B cell (primary cell): ENCODE results near the gene MARCHF3. TPM values are rescaled to one million over a fixed set of nuclear protein-coding genes. Genes with fewer than 3 reads are reported as not detected.
A peak's percentile ranks its signal among the peaks of the same experiment; 100 is the strongest.

Experiments
- ATAC-seq: fragments of 200-7000 bp; cut with Tn5 transposase; one replicate; pipeline ENCODE4 v1.10.0; 2021; ENCODE audit warnings: low read depth, mild to moderate bottlenecking, moderate number of reproducible peaks, moderate library complexity
- CTCF ChIA-PET: fragments of 350-600 bp; sonication (Branson Sonifier 250); formaldehyde crosslinking; loops from one replicate; lab custom pipeline; 2021; ENCODE audit warnings: antibody characterized with exemption, inconsistent platforms; lab: Charles Lee
- POLR2A ChIA-PET: fragments of 350-600 bp; sonication (Branson Sonifier 250); formaldehyde crosslinking; loops from one replicate; lab custom pipeline; 2021; ENCODE audit warnings: antibody characterized with exemption; lab: Charles Lee
- DNase-seq: peaks from one replicate; pipeline ENCODE4 v3.0.0; 2013
- H2AFZ ChIP-seq: 2 replicates; pipeline ENCODE4 v1.6.1; 2012; ENCODE audit warnings: mild to moderate bottlenecking, low read depth, low read length; ENCODE audit not compliant: insufficient read depth, poor library complexity, severe bottlenecking
- H3K27ac ChIP-seq, 2 donors: 1 replicate in 1 of 2; 2 replicates in 1 of 2; pipeline ENCODE4 v1.5.1; 2012 to 2013; ENCODE audit warnings: low read length in 2 of 2, mild to moderate bottlenecking in 2 of 2, moderate library complexity in 1 of 2
- H3K27me3 ChIP-seq, 4 experiments: fragments of 200-600 bp in 1 of 4; sonication (generic) in 1 of 4; replicated peaks in 1 of 4; 1 replicate in 2 of 4; 2 replicates in 2 of 4; pipeline versions ENCODE4 v1.6.1 to v1.7.0; 2013 to 2016; ENCODE audit warnings: low read length in 3 of 4, mild to moderate bottlenecking in 2 of 4, mixed read lengths in 1 of 4, moderate library complexity in 1 of 4; ENCODE audit not compliant: insufficient read depth in 4 of 4, control insufficient read depth in 3 of 4; ENCODE audit errors: control extremely low read depth in 1 of 4
- H3K36me3 ChIP-seq, 2 experiments: replicated peaks in 1 of 2; 1 replicate in 1 of 2; 2 replicates in 1 of 2; pipeline versions ENCODE4 v1.6.1 to v1.7.1; 2013; ENCODE audit warnings: low read length in 1 of 2; ENCODE audit not compliant: insufficient read depth in 2 of 2, control insufficient read depth in 1 of 2; ENCODE audit errors: control extremely low read depth in 1 of 2, extremely low read depth in 1 of 2
- H3K4me1 ChIP-seq, 2 donors: fragments of 200-600 bp in 1 of 2; sonication (generic) in 1 of 2; 1 replicate in 1 of 2; 2 replicates in 1 of 2; pipeline versions ENCODE4 v1.5.1 to v1.6.1; 2013 to 2017; ENCODE audit warnings: low read length in 2 of 2; ENCODE audit not compliant: control insufficient read depth in 2 of 2, insufficient read depth in 2 of 2
- H3K4me2 ChIP-seq: replicated peaks from 2 replicates; pipeline ENCODE3; 2012; ENCODE audit warnings: mild to moderate bottlenecking, low read depth, low read length; ENCODE audit not compliant: poor library complexity, severe bottlenecking
- H3K4me3 ChIP-seq, 5 experiments: fragments of 200-600 bp in 1 of 5; sonication (generic) in 1 of 5; 1 replicate in 3 of 5; 2 replicates in 2 of 5; pipeline versions ENCODE4 v1.5.1 to v1.7.0; 2011 to 2016; ENCODE audit warnings: low read length in 4 of 5, mild to moderate bottlenecking in 4 of 5, low read depth in 2 of 5, control low read depth in 1 of 5, moderate library complexity in 1 of 5; ENCODE audit not compliant: insufficient read depth in 1 of 5; ENCODE audit errors: control extremely low read depth in 1 of 5, extremely low read depth in 1 of 5
- H3K79me2 ChIP-seq: fragments of 200-600 bp; sonication (generic); one replicate; pipeline ENCODE4 v1.6.0; 2016; ENCODE audit warnings: low read length; ENCODE audit not compliant: control insufficient read depth, insufficient read depth
- H3K9ac ChIP-seq: fragments of 200-600 bp; sonication (generic); 2 replicates; pipeline ENCODE4 v1.6.1; 2017; ENCODE audit warnings: mild to moderate bottlenecking, low read length, moderate library complexity
- H3K9me3 ChIP-seq, 3 donors: one replicate each; pipeline versions ENCODE4 v1.6.1 to v1.7.1; 2013; ENCODE audit warnings: low read length in 2 of 3; ENCODE audit not compliant: control insufficient read depth in 2 of 3, insufficient read depth in 1 of 3; ENCODE audit errors: control extremely low read depth in 1 of 3
- H4K20me1 ChIP-seq: 2 replicates; pipeline ENCODE4 v1.6.0; 2012; ENCODE audit warnings: mild to moderate bottlenecking, low read length; ENCODE audit not compliant: insufficient read depth, control insufficient read depth, poor library complexity, severe bottlenecking
- H3K27ac Mint-ChIP-seq: one replicate; pipeline ENCODE4 v1.8.0; 2021; ENCODE audit warnings: mixed read lengths
- H3K27me3 Mint-ChIP-seq: one replicate; pipeline ENCODE4 v1.8.0; 2021; ENCODE audit warnings: mixed read lengths
- H3K4me1 Mint-ChIP-seq: one replicate; pipeline ENCODE4 v1.8.0; 2021; ENCODE audit warnings: mixed read lengths
- H3K4me3 Mint-ChIP-seq: one replicate; pipeline ENCODE4 v1.8.0; 2021; ENCODE audit warnings: mixed read lengths
- H3K9me3 Mint-ChIP-seq: one replicate; pipeline ENCODE4 v1.8.0; 2022; ENCODE audit warnings: mixed read lengths; ENCODE audit not compliant: insufficient read depth
- CTCF ChIP-seq: fragments of 200-600 bp; IDR thresholded peaks from one replicate; pipeline ENCODE4 v1.8.0; 2022; ENCODE audit warnings: antibody characterized with exemption, mild to moderate bottlenecking
- EZH2 ChIP-seq: IDR thresholded peaks from 2 replicates; pipeline ENCODE4 v1.6.1; 2012; ENCODE audit warnings: borderline replicate concordance, low read depth, mild to moderate bottlenecking, moderate library complexity, low read length; ENCODE audit not compliant: insufficient read depth, poor library complexity, severe bottlenecking
- WGBS: methylation state at CpG from one replicate; pipeline ENCODE4 v1.1.5; 2013; ENCODE audit warnings: missing lambda C conversion rate; ENCODE audit not compliant: insufficient coverage; 5-methylcytosine and 5-hydroxymethylcytosine counted together
- intact Hi-C: fragments of 100-400 bp; cut with micrococcal nuclease; formaldehyde crosslinking; loops from one replicate; pipeline ENCODE4 v1.10.0; 2022
- polyA plus RNA-seq: library from polyadenylated mRNA; depleted of rRNA; stranded (reverse); fragments of >200 nt; gene quantifications from 2 replicates; pipeline ENCODE4 v1.2.3, GENCODE V29; 2012
- total RNA-seq, 2 donors: library from RNA; stranded (reverse); fragments of 120-200 nt in 1 of 2; gene quantifications; 1 replicate in 1 of 2; 2 replicates in 1 of 2; pipeline versions ENCODE4 v1.2.3 to v1.2.4, GENCODE V29; 2013 to 2022

MARCHF3 gene
- total and polyA plus RNA-seq, 2 donors (not counting 1 experiment from before 2014, with no cell fraction given): 31.6 to 35.0 TPM

- DNase-seq (no peak), ATAC-seq (no peak)
- Histone ChIP-seq H3K9ac (peak overlapping the region; percentile 43), H3K27ac (peak overlapping the region; percentile 70 to 97), H3K4me2 (peak overlapping the region; percentile 68), H3K27me3 (no peaks in the 10 kb centered on the region), H3K79me2 (peaks cover 46% of the 10 kb centered on the region), H3K9me3 (no peaks in the 10 kb centered on the region), H3K4me3 (no peak overlapping the region), H4K20me1 (no peaks in the 10 kb centered on the region), H3K4me1 (peaks cover 67% of the 10 kb centered on the region in 2 donors), H3K36me3 (no peaks in the 10 kb centered on the region), H2AFZ (no peak overlapping the region)
- Mint-ChIP-seq H3K4me1 (peaks cover 67% of the 10 kb centered on the region), H3K27ac (peak overlapping the region; percentile 93), H3K27me3 (no peaks in the 10 kb centered on the region), H3K4me3 (peak overlapping the region; percentile 76), H3K9me3 (no peaks in the 10 kb centered on the region)
- ChIA-PET POLR2A (interaction anchor here (1.0 kb wide), 1 partner anchor 60 kb away, joined by 3 read pairs; no protein-coding TSS in a partner anchor), CTCF (interaction anchor here (0.7 to 1.1 kb wide), 2 partner anchors 15 to 57 kb away, joined by 3 to 4 read pairs; no protein-coding TSS in a partner anchor)
- no CpG with 5 or more reads among the region's 1 CpG for WGBS
- intact Hi-C loops: loop anchor here (1.0 to 5.0 kb wide), 3 partner anchors 17 to 101 kb away; partner anchors contain the start of genes C5orf63 and MARCHF3
- TF ChIP-seq CTCF: no peak
- TF ChIP-seq EZH2: no peak
These were observed 58.8 kb downstream of the MARCHF3 start for GRCh38 chr5:126971455-126972031.

- WGBS: 86% methylated on average over 1 of the region's 2 CpGs
- CTCF ChIA-PET: interaction anchor here (1.1 to 2.0 kb wide), 2 partner anchors 14 to 58 kb away, joined by 4 to 6 read pairs; no protein-coding TSS in a partner anchor
- intact Hi-C loops: loop anchor here (5.0 kb wide), 1 partner anchor 102 kb away; the partner anchor contains the start of gene C5orf63
These were observed 59.8 kb downstream of the MARCHF3 start for GRCh38 chr5:126970517-126971017.

More at GRCh38 chr5:126970517-126971017, 59.8 kb downstream of the MARCHF3 start:
- Mint-ChIP-seq H3K27ac (peak overlapping the region; percentile 64), H3K4me3 (peak overlapping the region; percentile 27), H3K27me3 (no peaks in the 10 kb centered on the region), H3K4me1 (peaks cover 64% of the 10 kb centered on the region), H3K9me3 (no peaks in the 10 kb centered on the region)
- TF ChIP-seq CTCF (no peak), EZH2 (no peak)
- no peaks in the 10 kb centered on the region for H3K27me3 ChIP-seq
- no peaks in the 10 kb centered on the region for H4K20me1 ChIP-seq
- POLR2A ChIA-PET: no interaction called here
- H3K4me2 ChIP-seq: peak overlapping the region; percentile 68
- peaks cover 60 to 62% of the 10 kb centered on the region in 2 donors for H3K4me1 ChIP-seq
- DNase-seq (no peak), ATAC-seq (no peak)
- H3K4me3 ChIP-seq: no peak overlapping the region
- no peaks in the 10 kb centered on the region for H3K36me3 ChIP-seq
- no peak overlapping the region for H3K9ac ChIP-seq
- H2AFZ ChIP-seq: no peak overlapping the region
- H3K79me2 ChIP-seq: peaks cover 40% of the 10 kb centered on the region
- H3K9me3 ChIP-seq: no peaks in the 10 kb centered on the region
- H3K27ac ChIP-seq: peak overlapping the region; percentile 9 to 97
